Occipital lobe (tissue), 2 donors: ENCODE results near the gene HSF5. TPM values are rescaled to one million over a fixed set of nuclear protein-coding genes. Genes with fewer than 3 reads are reported as not detected.
"Not testable (repeated sequence)": the region's sequence is repeated elsewhere in the genome, so short reads cannot be mapped to it uniquely, and the experiment has no call there.

Experiments
- DNase-seq: peaks from one replicate; lab custom pipeline; 2025; lab: John Stamatoyannopoulos, UW
- total RNA-seq: library from RNA; depleted of rRNA; stranded (reverse); fragments of >200 nt; gene quantifications from one replicate; pipeline ENCODE4 v1.2.3, GENCODE V29; 2014

Gene HSF5
- total RNA-seq, 1 donor from 2014 or later = 0.16 TPM

GRCh38 chr17:58488428-58488890 is 251 bp upstream of the HSF5 start:
- no peak for DNase-seq

- DNase-seq = no peak
Measured at GRCh38 chr17:58484600-58484999, 3.6 kb downstream of the HSF5 start.

DNA sequence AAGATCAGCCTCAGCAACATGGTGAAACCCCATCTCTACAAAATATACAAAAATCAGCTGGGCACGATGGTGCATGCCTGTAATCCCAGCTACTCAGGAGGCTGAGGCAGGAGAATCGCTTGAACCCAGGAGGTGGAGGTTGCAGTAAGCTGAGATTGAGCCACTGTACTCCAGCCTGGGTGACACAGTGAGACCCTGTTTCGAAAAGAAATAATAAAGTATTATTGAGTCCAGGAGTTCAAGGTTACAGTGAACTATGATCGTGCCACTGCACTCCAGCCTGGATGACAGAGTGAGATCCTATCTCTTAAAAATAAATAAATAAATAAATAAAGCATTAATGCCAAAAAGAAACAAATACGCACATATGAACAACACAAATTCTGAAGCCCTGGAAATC is 6.4 kb downstream of the HSF5 start:
- not testable (repeated sequence) for DNase-seq

- DNase-seq = no peak
Measured at GRCh38 chr17:58480090-58480489, 8.1 kb downstream of the HSF5 start.

DNA sequence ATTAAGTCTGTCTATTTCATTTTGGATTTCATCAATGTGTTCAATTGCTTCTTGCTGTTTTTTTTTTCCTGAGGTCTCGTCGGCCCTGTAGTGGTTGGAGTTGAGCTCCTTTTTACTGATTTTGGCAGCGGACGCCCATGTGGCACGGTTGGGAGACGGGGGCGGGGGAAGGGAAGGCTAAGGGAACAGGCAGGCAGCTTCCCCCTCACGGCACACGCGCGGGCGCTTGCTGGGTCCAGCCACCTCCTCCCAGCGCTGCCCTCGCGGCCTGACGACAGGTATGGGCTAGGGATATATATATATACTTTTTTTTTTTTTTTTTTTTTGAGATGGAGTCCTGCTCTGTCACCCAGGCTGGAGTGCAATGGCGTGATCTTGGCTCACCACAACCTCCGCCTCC is 11.4 kb downstream of the HSF5 start:
- DNase-seq = no peak

DNA sequence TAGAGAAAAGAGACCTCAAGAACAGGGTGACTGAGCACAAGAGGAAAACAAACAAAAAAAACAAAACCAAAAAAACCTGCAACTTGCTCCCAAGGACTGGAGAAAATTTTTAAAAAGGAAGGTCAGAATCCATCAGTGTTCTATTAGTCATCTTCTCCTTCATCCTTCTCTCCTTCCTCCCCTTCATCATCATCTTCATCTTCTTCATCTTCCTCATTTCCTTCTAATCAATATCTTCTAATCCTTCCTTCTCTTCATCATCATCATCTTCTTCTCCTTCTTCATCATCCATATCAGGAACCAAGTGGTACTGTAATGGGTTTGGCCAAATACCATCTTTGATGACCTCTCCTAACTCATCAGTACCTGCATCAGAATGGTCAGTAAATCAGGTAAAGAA is 12.2 kb downstream of the HSF5 start:
- no peak for DNase-seq

DNA sequence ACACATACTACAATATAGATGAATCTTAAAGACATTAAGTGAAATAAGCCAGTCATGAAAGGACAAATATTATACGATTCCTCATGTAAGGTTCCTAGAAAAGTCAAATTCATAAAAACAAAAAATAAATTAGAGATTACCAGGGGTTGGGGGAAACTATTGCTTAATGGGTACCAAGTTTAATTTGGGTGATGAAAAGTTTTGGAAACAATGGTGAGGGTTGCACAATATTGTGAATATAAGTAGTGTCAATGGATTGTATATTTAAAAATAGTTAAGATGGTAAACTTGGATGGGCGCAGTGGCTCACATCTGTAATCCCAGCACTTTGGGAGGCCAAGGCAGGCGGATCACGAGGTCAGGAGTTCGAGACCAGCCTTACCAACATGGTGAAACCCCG is 17.9 kb downstream of the HSF5 start:
- DNase-seq = no peak

DNA sequence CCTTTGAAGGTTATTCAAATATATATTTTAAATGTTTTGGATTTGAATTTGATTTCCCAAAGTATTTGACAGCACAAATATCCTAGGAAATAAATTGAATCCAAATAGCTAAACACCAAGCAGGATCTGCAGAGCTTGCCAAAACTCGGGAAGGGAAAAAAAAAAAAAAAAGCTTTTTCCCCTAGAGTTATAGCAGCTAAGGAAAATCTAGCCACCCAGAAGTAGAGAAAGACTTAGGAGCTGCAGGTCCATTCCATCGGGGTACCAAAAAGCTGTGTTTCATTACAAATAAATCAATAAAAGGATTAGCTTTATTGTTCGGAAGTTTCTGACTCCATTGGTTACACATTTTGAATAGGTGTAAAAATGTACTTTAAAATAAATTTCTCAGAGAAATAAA is 19.3 kb downstream of the HSF5 start:
- no peak for DNase-seq

GRCh38 chr17:58455491-58455890 is 32.7 kb downstream of the HSF5 start:
- no peak for DNase-seq

- no peak for DNase-seq
Measured at GRCh38 chr17:58452738-58453137, 35.5 kb downstream of the HSF5 start.

GRCh38 chr17:58447039-58447975 is 40.9 kb downstream of the HSF5 start:
- no peak for DNase-seq

DNA sequence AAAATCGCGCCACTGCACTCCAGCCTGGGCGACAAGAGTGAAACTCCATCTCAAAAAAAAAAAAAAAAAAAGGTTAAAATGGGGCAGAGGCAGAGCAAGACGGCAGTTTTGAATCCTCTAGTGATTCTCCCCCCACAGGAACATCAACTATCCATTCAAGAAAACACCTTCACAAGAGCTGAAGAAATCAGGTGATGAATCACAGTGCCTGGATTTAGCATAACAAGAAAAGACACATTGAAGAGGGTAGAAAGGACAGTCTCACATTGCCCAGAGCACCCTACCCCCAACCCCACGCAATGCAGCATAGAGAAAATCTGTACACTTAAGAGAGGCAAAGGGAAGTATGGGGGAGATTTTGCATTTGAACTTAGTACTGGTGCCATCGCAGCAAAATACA is 42.1 kb downstream of the HSF5 start:
- no peak for DNase-seq

GRCh38 chr17:58436805-58437239 is 51.4 kb downstream of the HSF5 start:
- DNase-seq = no peak

DNA sequence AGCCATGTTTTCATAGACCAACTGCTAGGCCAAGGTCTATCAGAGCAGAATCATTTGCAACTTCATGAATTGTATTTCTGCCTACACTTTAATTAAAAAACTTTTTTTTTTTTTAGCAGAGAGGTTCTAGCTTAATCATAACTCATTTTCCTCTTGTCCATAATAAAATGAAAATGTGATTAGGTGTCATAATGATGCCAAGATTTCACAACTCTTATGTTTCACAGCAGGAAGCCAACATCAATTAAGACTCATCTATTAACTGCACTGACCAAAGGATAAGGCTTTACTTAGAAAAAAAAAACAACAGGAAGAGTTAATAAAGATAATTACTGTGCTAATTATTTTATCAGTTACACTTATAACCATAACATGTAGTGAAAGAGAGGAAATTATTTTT is 52.0 kb downstream of the HSF5 start:
- DNase-seq = no peak

- no peak for DNase-seq
Measured at GRCh38 chr17:58432806-58433573, 55.2 kb downstream of the HSF5 start.

GRCh38 chr17:58427807-58428206 is 60.4 kb downstream of the HSF5 start:
- DNase-seq = no peak

DNA sequence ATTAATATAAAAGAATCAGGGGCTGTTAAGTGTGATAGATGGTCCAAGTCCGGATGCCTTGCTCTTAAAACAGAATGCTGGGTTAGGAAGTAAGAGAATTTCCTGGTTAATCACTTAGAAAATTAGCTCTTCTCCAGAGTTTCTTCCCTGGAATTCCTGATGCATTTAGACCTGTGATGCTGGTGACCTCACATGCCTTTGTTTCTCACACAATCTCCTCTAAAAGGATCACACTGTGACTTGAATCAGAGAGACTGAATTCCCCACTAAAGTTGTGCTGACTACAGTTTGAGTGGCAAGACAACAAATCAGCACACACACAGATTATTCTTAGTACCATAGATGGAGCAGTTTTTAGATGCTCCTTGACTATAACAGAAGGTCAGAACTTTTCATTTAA is 66.5 kb downstream of the HSF5 start:
- no peak for DNase-seq

GRCh38 chr17:58420827-58421226 is 67.4 kb downstream of the HSF5 start:
- no peak for DNase-seq

DNA sequence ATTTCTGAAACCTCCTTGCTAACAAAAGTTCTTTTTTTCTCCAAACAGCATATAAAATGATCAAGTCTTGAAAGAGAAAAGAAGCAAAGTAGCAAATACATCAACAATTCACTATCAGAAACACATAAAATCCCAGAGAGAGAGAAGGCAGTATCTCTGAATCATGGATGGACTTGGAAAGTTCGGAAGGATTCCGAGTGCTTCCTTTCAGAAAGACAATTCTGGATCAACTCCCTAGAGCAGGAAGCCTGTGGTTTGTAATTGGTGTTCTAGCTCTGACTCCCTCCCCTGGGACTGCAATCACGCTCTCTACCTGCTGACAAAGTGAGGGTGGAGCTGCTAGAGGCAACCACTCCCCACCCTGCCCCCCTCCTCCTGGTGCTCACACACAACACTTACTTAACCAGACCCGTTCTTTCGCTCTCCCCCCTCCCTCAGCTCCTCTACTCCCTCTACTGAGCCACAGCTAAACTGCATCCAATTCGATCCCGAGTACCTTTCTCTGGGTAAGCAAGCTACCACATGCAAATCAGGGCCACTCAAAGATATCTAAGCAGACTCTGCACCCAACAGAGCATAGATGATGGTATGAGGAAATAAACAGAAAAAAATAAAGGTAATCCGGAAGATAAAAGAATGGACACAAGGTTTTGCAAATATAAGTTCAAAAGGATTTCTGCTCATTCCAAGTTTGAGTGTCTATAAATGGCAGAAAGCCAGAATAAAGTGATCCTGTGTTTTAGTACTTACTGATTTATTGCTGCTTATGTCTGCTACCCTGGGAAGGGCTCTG is 70.7 kb downstream of the HSF5 start, which contains the start of gene RNF43:
Gene RNF43, minus strand, starts transcription at position 235 of the 793 bp plus-strand sequence. CDS start 1,957 bp downstream, outside the sequence.
- DNase-seq = peak; percentile 60

- no peak for DNase-seq
Measured at GRCh38 chr17:58416937-58417299, 71.3 kb downstream of the HSF5 start.

DNA sequence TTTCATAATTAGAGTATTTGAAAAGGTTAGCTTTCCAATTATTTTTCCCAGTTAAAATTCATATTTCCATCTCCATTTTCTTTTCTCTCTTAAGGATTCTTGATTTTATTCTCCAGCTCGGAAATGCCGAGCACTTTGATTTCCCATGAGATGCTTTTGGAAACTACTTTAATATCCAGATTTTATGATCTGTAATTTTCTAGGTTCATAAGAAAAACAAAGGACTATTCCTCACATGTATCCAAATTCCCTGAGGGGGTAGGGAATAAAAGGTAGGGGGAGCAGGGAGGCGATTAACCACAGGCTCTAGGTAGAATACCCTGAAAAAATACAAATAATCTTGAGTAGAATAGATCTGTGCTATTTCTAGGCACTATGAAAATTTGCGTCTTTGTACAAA is 71.8 kb downstream of the HSF5 start:
- DNase-seq = no peak
